Activated naive CD8-positive, alpha-beta T cell (primary cell): ENCODE results near the gene SLC35A4.
"Not testable (repeated sequence)": the region's sequence is repeated elsewhere in the genome, so short reads cannot be mapped to it uniquely, and the experiment has no call there.

Experiments
- H3K27ac Mint-ChIP-seq: one replicate; pipeline ENCODE4 v1.8.0; 2021; ENCODE audit warnings: mixed read lengths
- H3K27me3 Mint-ChIP-seq: one replicate; pipeline ENCODE4 v1.8.0; 2021; ENCODE audit warnings: mixed read lengths
- H3K36me3 Mint-ChIP-seq: one replicate; pipeline ENCODE4 v1.8.0; 2021; ENCODE audit warnings: mixed read lengths
- H3K4me1 Mint-ChIP-seq: one replicate; pipeline ENCODE4 v1.8.0; 2021; ENCODE audit warnings: low read depth, mixed read lengths
- H3K4me3 Mint-ChIP-seq: one replicate; pipeline ENCODE4 v1.8.0; 2021; ENCODE audit warnings: mild to moderate bottlenecking, mixed read lengths
- H3K9me3 Mint-ChIP-seq: one replicate; pipeline ENCODE4 v1.8.0; 2021; ENCODE audit warnings: low read depth, mixed read lengths

Gene SLC35A4

GRCh38 chr5:140567871-140568270 is 3.2 kb downstream of the SLC35A4 start:
- peaks cover 5% of the 10 kb centered on the region for H3K36me3 Mint-ChIP-seq
- H3K4me1 Mint-ChIP-seq, result peaks cover 58% of the 10 kb centered on the region
- H3K27ac Mint-ChIP-seq, result peak overlapping the region; percentile 46

GRCh38 chr5:140568443-140569063 is 3.9 kb downstream of the SLC35A4 start:
- Mint-ChIP-seq H3K27me3 (no peaks in the 10 kb centered on the region), H3K27ac (peak overlapping the region; percentile 95), H3K36me3 (peaks cover 5% of the 10 kb centered on the region), H3K4me3 (peak overlapping the region; percentile 23), H3K9me3 (no peaks in the 10 kb centered on the region), H3K4me1 (peaks cover 54% of the 10 kb centered on the region)

More at GRCh38 chr5:140567871-140568270, 3.2 kb downstream of the SLC35A4 start:
- H3K27me3 Mint-ChIP-seq, result no peaks in the 10 kb centered on the region
- no peaks in the 10 kb centered on the region for H3K9me3 Mint-ChIP-seq
- H3K4me3 Mint-ChIP-seq, result peak overlapping the region; percentile 27

- H3K4me3 Mint-ChIP-seq, result peak overlapping the region; percentile 73
- H3K27me3 Mint-ChIP-seq, result no peaks in the 10 kb centered on the region
- H3K4me1 Mint-ChIP-seq, result peaks cover 49% of the 10 kb centered on the region
- peaks cover 5% of the 10 kb centered on the region for H3K36me3 Mint-ChIP-seq
- H3K27ac Mint-ChIP-seq, result peak overlapping the region; percentile 95
- H3K9me3 Mint-ChIP-seq, result no peaks in the 10 kb centered on the region
Measured at GRCh38 chr5:140569197-140569596, 4.6 kb downstream of the SLC35A4 start.

- H3K36me3 Mint-ChIP-seq, result peaks cover 5% of the 10 kb centered on the region
- peak overlapping the region; percentile 28 for H3K4me3 Mint-ChIP-seq
- H3K9me3 Mint-ChIP-seq, result no peaks in the 10 kb centered on the region
Measured at GRCh38 chr5:140570058-140570457, 5.4 kb downstream of the SLC35A4 start.

GRCh38 chr5:140570488-140570887 is 5.9 kb downstream of the SLC35A4 start:
- Mint-ChIP-seq H3K27ac (peak overlapping the region; percentile 95), H3K9me3 (no peaks in the 10 kb centered on the region), H3K27me3 (no peaks in the 10 kb centered on the region), H3K36me3 (peaks cover 5% of the 10 kb centered on the region), H3K4me1 (peaks cover 44% of the 10 kb centered on the region), H3K4me3 (peak overlapping the region; percentile 28)

More at GRCh38 chr5:140570058-140570457, 5.4 kb downstream of the SLC35A4 start:
- Mint-ChIP-seq H3K27me3 (no peaks in the 10 kb centered on the region), H3K4me1 (peaks cover 46% of the 10 kb centered on the region), H3K27ac (peak overlapping the region; percentile 95)

GRCh38 chr5:140571105-140571504 is 6.5 kb downstream of the SLC35A4 start:
- H3K36me3 Mint-ChIP-seq, result peaks cover 2% of the 10 kb centered on the region
- no peaks in the 10 kb centered on the region for H3K9me3 Mint-ChIP-seq
- H3K27me3 Mint-ChIP-seq, result no peaks in the 10 kb centered on the region
- H3K27ac Mint-ChIP-seq, result peak overlapping the region; percentile 72
- no peak overlapping the region for H3K4me3 Mint-ChIP-seq
- H3K4me1 Mint-ChIP-seq, result peaks cover 38% of the 10 kb centered on the region

- H3K27ac Mint-ChIP-seq, result no peak overlapping the region
- H3K9me3 Mint-ChIP-seq, result no peaks in the 10 kb centered on the region
- peaks cover 23% of the 10 kb centered on the region for H3K4me1 Mint-ChIP-seq
- peaks cover 2% of the 10 kb centered on the region for H3K36me3 Mint-ChIP-seq
- H3K27me3 Mint-ChIP-seq, result no peaks in the 10 kb centered on the region
- H3K4me3 Mint-ChIP-seq, result no peak overlapping the region
Measured at GRCh38 chr5:140573683-140574082, 9.1 kb downstream of the SLC35A4 start.

- peaks cover 18% of the 10 kb centered on the region for H3K4me1 Mint-ChIP-seq
- no peaks in the 10 kb centered on the region for H3K9me3 Mint-ChIP-seq
- H3K27ac Mint-ChIP-seq, result no peak overlapping the region
- no peak overlapping the region for H3K4me3 Mint-ChIP-seq
- H3K27me3 Mint-ChIP-seq, result no peaks in the 10 kb centered on the region
- peaks cover 2% of the 10 kb centered on the region for H3K36me3 Mint-ChIP-seq
Measured at GRCh38 chr5:140574165-140574564, 9.5 kb downstream of the SLC35A4 start.

GRCh38 chr5:140575309-140575708 is 10.7 kb downstream of the SLC35A4 start:
- no peaks in the 10 kb centered on the region for H3K27me3 Mint-ChIP-seq
- H3K36me3 Mint-ChIP-seq, result peaks cover 2% of the 10 kb centered on the region
- H3K27ac Mint-ChIP-seq, result no peak overlapping the region
- H3K9me3 Mint-ChIP-seq, result no peaks in the 10 kb centered on the region
- no peak overlapping the region for H3K4me3 Mint-ChIP-seq
- H3K4me1 Mint-ChIP-seq, result peaks cover 9% of the 10 kb centered on the region

GRCh38 chr5:140576776-140577201 is 12.2 kb downstream of the SLC35A4 start:
- Mint-ChIP-seq H3K4me1 (peaks cover 8% of the 10 kb centered on the region), H3K4me3 (no peak overlapping the region), H3K36me3 (no peaks in the 10 kb centered on the region), H3K27ac (no peak overlapping the region), H3K9me3 (no peaks in the 10 kb centered on the region), H3K27me3 (peaks cover 2% of the 10 kb centered on the region)

- not testable (repeated sequence) for H3K9me3 Mint-ChIP-seq, H3K27me3 Mint-ChIP-seq, H3K4me3 Mint-ChIP-seq, H3K27ac Mint-ChIP-seq, H3K4me1 Mint-ChIP-seq, H3K36me3 Mint-ChIP-seq
Measured at GRCh38 chr5:140579188-140579747, 14.6 kb downstream of the SLC35A4 start.

GRCh38 chr5:140587495-140587894 is 22.9 kb downstream of the SLC35A4 start:
- Mint-ChIP-seq H3K36me3 (peaks cover 5% of the 10 kb centered on the region), H3K27me3 (peaks cover 2% of the 10 kb centered on the region), H3K27ac (no peak overlapping the region), H3K9me3 (peaks cover 8% of the 10 kb centered on the region), H3K4me1 (no peaks in the 10 kb centered on the region), H3K4me3 (no peak overlapping the region)

- no peaks in the 10 kb centered on the region for H3K27me3 Mint-ChIP-seq
- no peaks in the 10 kb centered on the region for H3K4me1 Mint-ChIP-seq
- peaks cover 6% of the 10 kb centered on the region for H3K9me3 Mint-ChIP-seq
- peaks cover 2% of the 10 kb centered on the region for H3K36me3 Mint-ChIP-seq
- no peak overlapping the region for H3K27ac Mint-ChIP-seq
- H3K4me3 Mint-ChIP-seq, result no peak overlapping the region
Measured at GRCh38 chr5:140588311-140589070, 23.9 kb downstream of the SLC35A4 start.

- H3K9me3 Mint-ChIP-seq, result no peaks in the 10 kb centered on the region
- no peaks in the 10 kb centered on the region for H3K27me3 Mint-ChIP-seq
- no peak overlapping the region for H3K27ac Mint-ChIP-seq
- H3K36me3 Mint-ChIP-seq, result no peaks in the 10 kb centered on the region
- H3K4me3 Mint-ChIP-seq, result no peak overlapping the region
- no peaks in the 10 kb centered on the region for H3K4me1 Mint-ChIP-seq
Measured at GRCh38 chr5:140590861-140591260, 26.2 kb downstream of the SLC35A4 start.

GRCh38 chr5:140591747-140592372 is 27.2 kb downstream of the SLC35A4 start:
- Mint-ChIP-seq H3K27ac (no peak overlapping the region), H3K4me1 (no peaks in the 10 kb centered on the region), H3K27me3 (no peaks in the 10 kb centered on the region), H3K36me3 (no peaks in the 10 kb centered on the region), H3K4me3 (no peak overlapping the region), H3K9me3 (no peaks in the 10 kb centered on the region)
